Fibroblast of the conjunctiva (primary cell): ENCODE results near the gene GMPR.

Experiments
- DNase-seq: peaks from one replicate; pipeline ENCODE4 v3.0.0-alpha.2; 2010; ENCODE audit warnings: low read depth

GMPR gene

DNA sequence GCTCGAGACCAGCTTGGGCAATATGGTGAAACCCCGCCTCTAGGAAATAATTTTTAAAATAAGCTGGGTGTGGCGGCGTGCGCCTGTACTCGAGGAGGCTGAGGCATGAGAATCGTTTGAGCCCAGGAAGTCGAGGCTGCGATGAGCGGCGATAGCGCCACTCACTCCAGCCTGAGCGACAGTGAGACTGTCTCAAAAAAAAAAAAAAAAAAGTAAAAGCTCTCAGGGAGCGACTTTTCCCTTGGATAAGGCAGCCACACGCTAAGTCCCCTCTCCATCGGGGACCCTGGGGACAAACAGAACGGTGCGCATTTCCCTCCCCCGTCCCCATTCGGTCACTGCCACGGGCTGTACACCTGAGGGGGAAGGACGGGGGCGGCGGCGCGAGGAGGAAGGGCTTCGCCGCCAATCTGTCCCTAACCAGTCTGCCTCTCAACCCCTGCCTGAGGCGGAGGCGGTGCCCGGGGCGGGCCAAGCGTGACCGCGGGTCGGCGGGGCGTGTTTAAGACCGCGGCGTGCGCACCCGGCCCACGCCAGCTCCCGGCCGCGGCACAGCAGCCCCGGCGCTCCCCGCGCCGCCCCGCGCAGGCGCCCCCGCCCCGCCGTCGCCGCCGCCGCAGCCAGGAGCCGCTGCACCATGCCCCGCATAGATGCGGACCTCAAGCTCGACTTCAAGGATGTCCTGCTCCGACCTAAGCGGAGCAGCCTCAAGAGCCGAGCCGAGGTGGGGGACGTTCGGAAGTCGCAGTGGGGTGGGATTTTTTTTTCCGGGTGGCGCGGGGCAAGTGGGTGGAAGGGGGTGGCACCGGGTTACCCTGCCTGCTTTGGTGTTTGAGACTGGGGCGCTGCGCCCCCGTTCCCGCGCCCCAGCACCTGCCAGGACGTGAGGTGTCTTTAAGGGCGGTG, at the start of gene GMPR:
TSS of gene GMPR (plus strand) at position 531 of the 906 bp plus-strand sequence. CDS start at position 638, 107 bp downstream.
- peak; percentile 26 for DNase-seq

DNA sequence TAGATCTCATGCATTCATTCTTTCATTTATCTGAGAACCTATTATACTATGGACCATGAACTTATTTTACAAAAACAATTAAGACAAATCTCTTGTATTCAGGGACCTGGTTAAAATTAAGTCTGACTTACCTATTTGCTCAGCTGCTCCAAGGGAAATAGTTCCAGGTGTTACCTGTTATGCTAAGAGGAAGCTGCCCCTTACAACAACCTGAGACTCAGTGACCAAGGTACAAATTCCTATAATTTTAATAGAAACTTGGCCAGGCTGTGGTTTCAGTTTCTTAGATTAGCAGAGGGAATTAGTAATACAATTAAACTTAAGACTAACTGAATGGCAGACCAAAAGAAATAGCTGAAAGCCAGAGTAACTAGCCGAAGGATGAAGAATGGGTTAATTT, 48.2 kb upstream of the GMPR start:
- no peak for DNase-seq

DNA sequence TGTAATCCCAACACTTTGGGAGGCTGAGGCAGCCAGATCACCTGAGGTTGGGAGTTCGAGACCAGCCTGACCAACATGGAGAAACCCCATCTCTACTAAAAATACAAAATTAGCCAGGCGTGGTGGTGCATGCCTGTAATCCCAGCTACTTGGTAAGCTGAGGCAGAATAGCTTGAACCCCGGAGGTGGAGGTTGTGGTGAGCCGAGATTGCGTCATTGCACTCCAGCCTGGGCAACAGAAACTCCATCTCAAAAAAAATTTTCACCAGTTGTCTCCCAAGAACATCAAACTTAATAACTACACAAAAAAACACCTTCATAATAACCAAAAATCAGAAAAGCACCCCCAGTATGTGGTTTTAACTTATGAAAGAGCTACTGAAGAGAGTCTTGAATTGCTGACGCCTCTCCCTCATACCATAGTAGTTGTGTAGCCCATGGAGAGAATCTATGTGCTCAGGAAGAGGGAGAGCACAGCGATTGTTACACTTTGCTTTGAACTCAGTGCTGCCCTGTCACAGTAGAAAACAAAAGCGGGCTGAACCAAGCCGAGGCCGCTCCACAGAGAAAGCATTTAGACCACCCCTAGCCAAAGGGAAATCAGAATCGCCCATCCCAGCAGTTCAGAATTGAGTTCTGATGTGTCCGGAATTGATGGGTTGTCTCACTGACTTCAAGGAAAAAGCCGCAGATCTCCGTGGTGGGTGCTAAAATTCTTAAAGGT, 42.0 kb upstream of the GMPR start:
- DNase-seq: no peak

DNA sequence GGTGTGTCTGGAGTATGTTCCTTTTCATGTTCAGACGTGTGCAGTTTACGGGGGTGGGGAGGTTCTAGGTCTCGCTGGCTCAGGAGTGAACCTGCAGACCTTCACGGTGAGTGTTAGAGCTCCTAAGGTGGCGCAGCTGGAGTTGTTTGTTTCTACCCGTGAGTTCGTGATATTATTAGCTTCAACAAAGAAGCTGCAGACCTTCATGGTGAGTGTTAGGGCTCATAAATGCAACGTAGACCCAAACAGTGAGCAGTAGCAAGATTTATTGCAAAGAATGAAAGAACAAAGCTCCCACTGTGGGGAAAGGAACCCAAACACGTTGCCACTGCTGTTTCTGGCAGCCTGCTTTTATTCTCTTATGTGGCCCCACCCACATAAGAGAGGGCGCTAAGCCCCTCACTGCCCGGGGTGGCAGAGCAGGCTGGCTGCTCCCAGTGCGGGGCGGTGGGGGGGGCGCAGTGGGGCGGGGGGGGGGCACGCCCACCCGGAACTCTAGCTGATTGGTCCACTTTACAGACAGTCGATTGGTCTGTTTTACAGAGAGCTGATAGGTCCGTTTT, 41.3 kb upstream of the GMPR start:
- no peak for DNase-seq

DNA sequence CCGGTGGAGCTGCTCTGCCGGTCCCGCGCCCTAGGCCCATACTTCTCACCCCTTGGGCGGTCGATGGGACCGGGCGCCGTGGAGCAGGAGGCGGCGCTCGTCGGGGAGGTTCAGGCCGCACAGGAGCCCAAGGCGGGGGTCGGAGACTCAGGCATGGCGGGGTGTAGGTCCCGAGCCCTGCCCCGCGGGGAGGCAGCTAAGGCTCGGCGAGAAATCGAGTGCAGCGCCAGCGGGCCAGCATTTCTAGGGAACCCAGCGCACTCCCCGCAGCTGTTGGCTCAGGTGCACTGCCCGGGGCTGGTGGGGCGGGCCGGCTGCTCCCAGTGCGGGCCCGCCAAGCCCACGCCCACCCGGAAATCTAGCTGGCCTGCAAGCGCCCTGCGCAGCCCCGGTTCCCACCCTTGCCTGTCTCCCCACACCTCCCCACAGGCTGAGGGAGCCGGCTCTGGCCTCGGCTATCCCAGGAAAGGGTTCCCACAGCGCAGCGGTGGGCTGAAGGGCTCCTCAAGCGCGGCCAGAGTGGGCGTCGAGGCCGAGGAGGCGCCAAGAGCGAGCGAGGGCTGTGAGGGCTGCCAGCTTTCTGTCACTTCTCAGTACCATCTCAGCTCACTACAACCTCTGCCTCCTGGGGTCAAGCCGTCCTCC, 40.2 kb upstream of the GMPR start:
- no peak for DNase-seq

DNA sequence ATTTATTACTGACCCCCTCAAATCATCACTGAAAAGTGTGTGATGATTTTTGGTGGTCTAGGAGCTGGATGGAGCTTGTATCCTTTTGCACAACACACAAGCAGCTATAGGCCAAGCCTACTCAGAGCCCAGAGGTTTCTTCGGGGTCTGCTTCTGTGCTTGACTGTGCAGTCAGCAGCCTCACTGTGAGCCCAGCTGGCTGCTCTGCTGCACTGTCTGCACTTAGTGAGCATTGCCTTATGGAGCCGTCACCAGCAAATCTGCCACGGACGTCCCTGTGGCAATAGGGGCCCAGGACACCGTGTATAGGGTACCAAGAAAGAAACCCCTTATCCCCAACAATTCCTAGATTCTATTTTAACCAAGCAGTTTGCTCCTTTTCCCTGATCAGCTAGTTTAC, 38.6 kb upstream of the GMPR start:
- no peak for DNase-seq

DNA sequence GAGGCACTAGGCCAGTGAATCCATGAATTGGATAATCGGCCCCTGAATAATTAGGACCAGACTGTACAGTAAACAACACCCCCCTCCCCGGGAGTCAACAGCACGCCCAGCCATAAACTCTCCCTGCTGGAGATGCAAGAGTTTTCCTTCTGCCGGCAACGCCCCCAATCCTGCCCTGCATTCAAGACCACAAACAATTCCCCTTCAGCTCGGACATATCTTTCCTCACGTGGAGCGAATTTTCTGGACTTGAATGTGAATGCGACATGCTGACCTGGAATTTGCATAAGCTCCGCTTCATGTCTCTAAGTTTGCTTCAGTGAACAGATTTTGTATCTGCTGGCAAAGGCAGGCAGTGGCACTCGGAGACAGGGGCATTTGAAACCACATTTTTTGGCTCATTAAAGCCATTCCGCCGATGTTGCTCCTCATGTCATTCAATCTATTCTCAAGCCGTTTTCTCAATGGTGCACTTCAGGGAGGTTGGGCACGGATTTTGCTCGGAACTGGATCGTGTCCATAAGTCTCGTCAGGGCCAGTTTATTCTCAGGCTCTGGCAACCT, 38.0 kb upstream of the GMPR start:
- DNase-seq: no peak

DNA sequence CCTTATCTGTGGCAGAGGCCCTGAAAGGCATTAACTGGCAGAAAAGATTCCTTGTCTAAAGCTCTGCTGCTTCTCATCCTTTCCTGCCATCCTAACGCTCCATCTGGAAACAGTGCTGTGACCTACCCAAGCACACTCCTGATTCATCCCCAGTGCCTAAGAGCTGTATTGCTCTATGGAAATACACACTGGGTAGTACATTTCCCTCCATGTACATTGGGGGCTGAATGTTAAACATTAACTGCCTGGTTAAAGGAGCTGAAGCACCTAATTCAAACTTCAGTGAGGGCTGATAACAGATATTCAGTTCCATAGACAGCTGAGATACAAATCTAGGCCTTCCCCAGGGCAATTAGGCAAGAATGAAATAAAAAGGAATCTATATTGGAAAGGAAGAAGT, 36.7 kb upstream of the GMPR start:
- DNase-seq: no peak

DNA sequence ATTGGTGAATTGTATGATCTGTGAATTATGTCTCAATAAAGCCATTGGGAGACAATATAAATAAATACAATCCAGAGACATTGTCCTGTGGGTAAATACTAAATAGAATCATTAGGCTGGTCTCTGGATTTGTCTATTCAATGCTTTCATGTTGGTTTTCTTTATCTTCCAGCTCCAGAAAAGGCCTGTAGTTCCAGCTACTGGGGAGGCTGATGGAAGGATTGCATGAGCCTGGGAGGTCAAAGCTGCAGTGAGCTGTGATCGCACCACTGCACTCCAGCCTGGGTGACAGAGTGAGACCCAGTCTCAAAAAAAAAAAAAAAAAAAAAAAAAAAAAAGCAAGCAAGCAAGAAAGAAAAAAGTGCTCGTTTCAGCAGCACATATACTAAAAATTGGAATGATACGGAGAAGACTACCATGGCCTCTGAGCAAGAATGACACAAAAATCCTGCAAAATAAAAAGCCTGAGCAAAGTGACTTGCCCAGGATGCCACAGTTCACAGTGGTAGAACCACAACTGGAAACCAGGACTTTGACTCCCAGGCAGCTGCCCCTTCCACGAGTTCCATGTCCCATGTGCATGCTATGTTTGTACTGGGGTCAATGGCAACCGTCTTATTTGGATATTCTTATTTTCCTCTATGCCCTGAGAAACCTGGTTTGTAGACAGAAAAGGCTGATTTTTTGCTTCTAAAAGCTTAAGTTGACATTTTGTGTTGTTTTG, 33.6 kb upstream of the GMPR start:
- DNase-seq: no peak

DNA sequence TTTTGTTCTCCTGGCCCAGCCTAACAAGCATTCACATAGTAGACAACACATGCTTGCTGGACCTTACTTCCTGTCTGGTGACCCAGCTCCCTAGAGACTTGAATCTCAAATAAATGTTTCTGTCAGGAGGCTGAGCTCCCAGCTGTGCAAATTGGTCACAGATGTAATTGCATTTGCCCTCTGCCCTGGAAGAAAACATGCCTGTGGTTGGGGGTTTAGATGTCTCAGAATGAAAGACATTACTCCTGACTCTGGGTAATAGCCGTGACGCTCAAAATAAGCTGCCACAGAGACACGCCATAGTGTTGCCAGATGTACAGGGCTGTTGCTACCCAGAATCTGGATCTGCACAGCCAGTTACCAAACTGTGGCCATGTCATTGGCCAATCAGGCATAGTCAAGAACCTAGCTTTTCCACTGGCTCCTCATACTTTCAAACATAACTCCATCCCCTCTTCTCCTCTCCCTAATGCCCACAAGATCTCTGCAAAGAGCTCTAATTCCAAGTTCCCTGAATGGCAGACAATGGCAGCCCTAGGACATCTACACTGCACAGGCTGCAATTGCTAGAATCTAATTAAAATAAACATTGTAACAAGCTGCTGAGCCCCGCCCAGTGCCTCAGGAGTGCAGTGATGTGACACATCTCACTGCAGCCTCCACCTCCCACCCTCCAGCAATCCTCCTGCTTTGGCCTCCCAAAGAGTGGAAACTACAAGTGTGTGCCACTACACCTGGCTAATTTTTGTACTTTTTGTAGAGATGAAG, 32.8 kb upstream of the GMPR start:
- DNase-seq: peak; percentile 77

DNA sequence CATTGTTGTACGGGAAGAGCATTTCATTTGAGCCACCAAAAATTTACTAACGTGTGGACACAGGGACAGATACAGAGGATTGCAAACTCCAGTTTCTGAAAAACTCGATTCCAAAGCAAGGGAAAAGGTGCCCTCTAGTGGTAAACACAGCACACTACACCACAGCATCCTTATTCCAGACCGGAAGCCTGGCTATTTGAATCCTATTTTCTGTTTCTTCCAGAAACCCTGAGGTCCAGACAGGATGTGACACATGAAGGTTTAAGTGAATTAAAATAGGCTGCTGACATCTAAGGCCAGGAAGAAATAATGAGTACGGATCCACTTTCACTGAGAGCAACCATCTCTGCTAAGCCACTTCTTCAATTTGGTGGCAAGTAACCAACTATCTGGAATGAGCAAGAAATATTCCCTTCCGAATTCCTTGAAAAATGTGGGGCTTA, 31.8 kb upstream of the GMPR start:
- DNase-seq: peak; percentile 60

DNA sequence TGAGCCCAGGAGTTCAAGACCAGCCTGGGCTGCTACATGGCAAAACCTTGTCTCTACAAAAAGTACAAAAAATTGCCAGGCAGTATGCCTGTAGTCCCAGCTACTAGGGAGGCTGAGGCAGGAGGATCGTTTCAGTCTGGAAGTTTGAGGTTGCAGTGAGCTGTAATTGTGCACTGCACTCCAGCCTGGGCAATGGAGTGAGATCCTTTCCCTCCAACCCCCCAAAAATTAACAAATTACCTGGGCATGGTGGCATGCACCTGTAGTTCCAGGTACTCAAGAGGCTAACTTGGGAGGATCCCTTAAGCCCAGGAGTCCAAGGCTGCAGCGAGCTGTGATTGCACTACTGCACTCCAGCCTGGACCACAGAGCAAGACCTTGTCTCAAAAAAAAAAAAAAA, 29.4 kb upstream of the GMPR start:
- DNase-seq: no peak

DNA sequence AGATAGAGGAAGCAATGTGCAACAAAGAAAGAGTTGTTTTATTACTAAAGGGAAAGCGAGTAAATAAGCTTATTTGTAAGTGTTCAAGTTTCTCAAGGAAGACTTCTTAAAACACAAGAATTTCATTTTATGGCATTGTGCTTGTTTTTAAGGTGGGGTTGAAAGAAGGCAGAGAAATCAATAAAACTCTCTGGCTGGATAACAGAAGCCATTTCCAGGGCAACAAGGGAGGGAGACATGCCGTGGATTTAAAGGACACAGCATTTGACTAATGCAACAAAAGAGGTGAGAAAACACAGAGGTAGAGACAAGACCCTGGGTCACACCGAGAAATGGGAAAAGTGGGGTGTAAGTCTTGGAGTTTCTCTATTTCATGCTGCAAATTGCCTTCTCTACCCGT, 28.8 kb upstream of the GMPR start:
- no peak for DNase-seq

DNA sequence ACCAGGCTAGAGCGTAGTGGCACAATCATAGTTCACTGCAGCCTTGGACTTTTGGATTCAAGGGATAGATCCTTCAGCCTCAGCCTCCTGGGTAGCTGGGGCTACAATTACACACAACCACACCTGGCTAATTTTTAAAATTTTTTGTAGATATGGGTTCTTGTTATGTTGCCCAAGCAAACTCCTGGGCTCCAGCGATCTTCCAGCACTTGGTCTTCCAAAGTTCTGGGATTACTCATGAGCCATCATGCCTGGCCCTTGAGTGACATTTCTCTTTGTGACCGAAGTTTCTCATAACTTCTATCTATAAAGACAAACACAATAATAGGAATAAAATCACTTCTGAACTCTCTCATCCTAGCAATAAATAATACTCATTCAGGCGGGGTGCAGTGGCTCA, 26.1 kb upstream of the GMPR start:
- no peak for DNase-seq

DNA sequence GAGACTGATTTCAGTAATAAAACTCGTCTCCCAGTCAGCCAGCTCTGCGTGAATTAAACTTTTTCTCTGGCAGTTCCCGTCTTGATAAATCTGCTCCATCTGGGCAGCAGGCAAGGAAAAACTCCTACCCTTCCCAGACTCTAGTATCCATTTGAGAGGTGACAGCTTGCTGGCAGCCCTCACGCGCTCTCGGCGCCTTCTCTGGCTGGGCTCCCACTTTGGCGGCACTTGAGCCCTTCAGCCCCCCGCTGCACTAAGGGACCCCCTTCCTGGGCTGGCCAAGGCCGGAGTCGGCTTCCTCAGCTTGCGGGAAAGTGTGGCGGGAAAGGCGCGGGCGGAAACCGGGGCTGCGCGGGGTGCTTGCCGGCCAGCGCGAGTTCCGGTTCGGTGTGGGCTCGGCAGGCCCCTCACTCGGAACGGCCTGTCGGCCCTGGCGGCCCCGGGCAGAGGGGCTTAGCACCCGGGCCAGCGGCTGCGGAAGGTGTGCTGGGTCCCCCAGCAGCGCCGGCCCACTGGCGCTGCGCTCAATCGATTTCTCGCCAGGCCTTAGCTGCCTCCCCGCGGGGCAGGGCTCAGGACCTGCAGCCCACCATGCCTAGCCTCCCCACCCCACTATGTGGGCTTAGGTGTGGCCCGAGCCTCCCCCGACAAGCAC, 21.8 kb upstream of the GMPR start:
- DNase-seq: no peak

DNA sequence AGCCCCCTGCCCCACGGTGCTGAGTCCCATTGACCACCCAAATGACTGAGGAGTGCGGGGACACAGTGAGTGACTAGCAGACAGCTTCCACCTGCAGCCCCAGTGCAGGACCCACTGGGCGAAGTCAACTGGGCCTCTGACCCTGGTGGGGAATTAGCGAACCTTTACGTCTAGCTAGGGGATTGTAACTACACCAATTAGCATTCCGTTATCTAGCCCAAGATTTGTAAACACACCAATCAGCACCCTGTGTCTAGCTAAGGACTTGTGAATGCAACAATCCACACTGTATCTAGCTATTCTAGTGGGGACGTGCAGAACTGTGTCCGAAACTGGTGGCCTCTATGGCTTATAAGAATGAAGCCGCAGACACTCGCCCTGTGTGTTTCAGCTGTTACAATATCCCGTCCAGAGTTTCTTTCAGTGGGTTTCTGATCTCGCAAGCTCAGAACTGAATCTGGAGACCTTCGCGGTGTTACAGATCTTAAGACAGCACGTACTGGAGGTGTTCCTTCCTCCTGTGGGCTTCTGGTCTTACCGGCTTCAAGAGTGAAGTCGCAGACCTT, 21.1 kb upstream of the GMPR start:
- no peak for DNase-seq

DNA sequence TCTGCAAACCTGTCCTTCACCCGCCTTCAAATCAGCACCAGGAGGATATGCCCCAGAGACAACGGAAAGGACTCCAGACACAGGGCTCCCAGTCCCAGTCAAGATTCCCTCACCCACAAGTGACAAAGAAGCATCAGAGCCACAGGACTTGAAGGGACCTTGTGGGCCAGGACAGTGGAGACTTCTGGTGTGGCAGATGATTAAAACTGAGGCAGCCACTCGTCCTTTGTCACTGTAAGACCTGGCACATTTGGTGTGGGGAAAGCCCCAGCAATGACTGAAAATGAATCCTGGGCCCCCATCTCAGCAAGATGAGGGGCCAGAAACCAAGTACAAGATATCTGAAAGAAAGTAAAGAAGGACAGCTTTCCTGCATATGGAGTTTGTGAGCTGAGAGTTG, 15.6 kb upstream of the GMPR start:
- no peak for DNase-seq

DNA sequence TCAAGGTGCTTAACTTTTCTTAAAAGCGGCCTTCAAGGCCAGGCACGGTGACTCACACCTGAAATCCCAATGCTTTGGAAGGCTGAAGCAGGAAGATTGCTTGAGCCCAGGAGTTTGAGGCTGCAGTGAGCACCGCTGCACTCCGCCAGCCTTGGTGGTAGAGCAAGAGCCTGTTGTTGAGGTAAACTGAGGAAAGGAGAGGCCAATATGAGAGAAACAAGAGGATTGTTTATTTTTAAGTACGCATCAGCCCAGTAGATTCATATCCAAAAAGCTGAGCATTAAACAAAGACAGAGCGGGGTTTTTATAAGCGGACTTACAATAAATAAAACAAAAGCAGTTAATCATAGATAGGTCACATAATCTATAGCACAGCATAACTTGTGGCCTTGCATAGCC, 15.0 kb upstream of the GMPR start:
- DNase-seq: no peak

DNA sequence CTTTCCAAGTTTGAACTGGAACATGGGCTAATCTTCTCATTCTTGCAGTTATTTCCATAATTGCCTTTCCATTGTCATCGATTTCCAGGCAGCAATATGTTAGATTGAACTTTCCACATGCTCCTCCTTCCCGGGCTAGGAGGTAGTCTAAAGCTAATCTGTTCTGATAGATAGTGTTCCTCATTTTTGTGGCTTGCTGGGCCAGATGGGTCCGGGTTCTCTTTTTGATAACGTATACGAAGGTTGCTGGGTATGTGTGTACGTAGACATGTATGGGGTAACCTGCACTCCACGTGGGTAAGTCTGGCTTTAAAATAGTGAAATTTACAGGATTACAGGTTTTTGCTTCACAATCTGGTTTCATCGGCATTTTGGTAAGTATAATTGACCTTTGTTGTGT, 14.0 kb upstream of the GMPR start:
- no peak for DNase-seq
